GM23338 (cell line): ENCODE measurements around the gene ARHGAP30.

Experiments
- CREB1 ChIP-seq: fragments of 250-450 bp; sonication (Bioruptor Pico); IDR thresholded peaks from 2 replicates; pipeline ENCODE4 v1.5.0; 2020; ENCODE audit warnings: low read depth, mild to moderate bottlenecking, moderate library complexity
- CTCF ChIP-seq, 2 experiments: fragments of 200-600 bp in 1 of 2; sonication (generic) in 1 of 2; conservative IDR thresholded peaks; 2 replicates each; pipeline versions ENCODE4 v1.5.1 to v1.6.1; 2016 to 2017; ENCODE audit warnings: antibody characterized with exemption in 2 of 2, low read depth in 2 of 2, mild to moderate bottlenecking in 2 of 2, moderate library complexity in 1 of 2
- ETS1 ChIP-seq: IDR thresholded peaks from 2 replicates; pipeline ENCODE4 v1.6.1; 2016; ENCODE audit warnings: antibody characterized with exemption
- EZH2 ChIP-seq: fragments of 200-600 bp; sonication (generic); IDR thresholded peaks from one replicate; pipeline ENCODE4 v1.8.0; 2017; ENCODE audit warnings: antibody characterized with exemption, mild to moderate bottlenecking, low read depth; ENCODE audit not compliant: unreplicated experiment
- EZH2phosphoT487 ChIP-seq: fragments of 200-600 bp; sonication (generic); IDR thresholded peaks from one replicate; pipeline ENCODE4 v1.8.1; 2018; ENCODE audit warnings: antibody characterized with exemption; ENCODE audit not compliant: unreplicated experiment
- JUNB ChIP-seq: IDR thresholded peaks from one replicate; pipeline ENCODE4 v1.6.1; 2016; ENCODE audit warnings: antibody characterized with exemption; ENCODE audit not compliant: unreplicated experiment
- POLR2AphosphoS5 ChIP-seq: IDR thresholded peaks from 2 replicates; pipeline ENCODE4 v1.6.1; 2016; ENCODE audit warnings: antibody characterized with exemption, low read depth
- REST ChIP-seq: IDR thresholded peaks from one replicate; pipeline ENCODE4 v1.6.1; 2018; ENCODE audit warnings: antibody characterized with exemption; ENCODE audit not compliant: unreplicated experiment
- STAT1 ChIP-seq: IDR thresholded peaks from one replicate; pipeline ENCODE4 v1.6.1; 2016; ENCODE audit warnings: antibody characterized with exemption; ENCODE audit not compliant: unreplicated experiment
- ZNF114 ChIP-seq: fragments of 250-450 bp; sonication (Bioruptor Pico); IDR thresholded peaks from 2 replicates; pipeline ENCODE4 v1.5.0; 2020; ENCODE audit warnings: mild to moderate bottlenecking, moderate library complexity
- ZNF331 ChIP-seq: fragments of 250-450 bp; sonication (Bioruptor Pico); IDR thresholded peaks from 2 replicates; pipeline ENCODE4 v1.5.0; 2020; ENCODE audit warnings: low read depth, mild to moderate bottlenecking, moderate library complexity
- ZNF462 ChIP-seq: fragments of 250-450 bp; sonication (Bioruptor Pico); IDR thresholded peaks from 2 replicates; pipeline ENCODE4 v1.5.0; 2020; ENCODE audit warnings: mild to moderate bottlenecking, moderate library complexity

- no peak for TF ChIP-seq CTCF (conservative IDR thresholded peaks at IDR 0.05; ENCODE audit: low read depth in 2 of 2)
- no peak for TF ChIP-seq EZH2
- no peak for TF ChIP-seq ZNF462 (CRISPR knock-in tag)
- TF ChIP-seq POLR2AphosphoS5: no peak
- no peak for TF ChIP-seq JUNB
- TF ChIP-seq ZNF331 (CRISPR knock-in tag): no peak
- no peak for TF ChIP-seq CREB1 (CRISPR knock-in tag)
- no peak for TF ChIP-seq REST
- TF ChIP-seq EZH2phosphoT487: no peak
- TF ChIP-seq ETS1: no peak
- no peak for TF ChIP-seq ZNF114 (CRISPR knock-in tag)
- TF ChIP-seq STAT1: no peak
Observed at GRCh38 chr1:161072751-161073449, 3.2 kb upstream of the ARHGAP30 start.
